NCI-H345 treated with DMSO at 0.1 percent for 48 hours (cell line): Measurements from ENCODE around the gene CAPN15.
"Not testable (repeated sequence)": the region's sequence is repeated elsewhere in the genome, so short reads cannot be mapped to it uniquely, and the experiment has no call there.

Source experiments
- DNase-seq: peaks from one replicate; lab custom pipeline; 2025; ENCODE audit not compliant: unreplicated experiment; lab: John Stamatoyannopoulos, UW

CAPN15 gene

GRCh38 chr16:527015-527903 lies at the start of gene CAPN15:
CAPN15 (plus strand) TSS chr16:527712; CDS start chr16:546839, 19,127 bp downstream.
- DNase-seq: peak; percentile 90

- DNase-seq: not testable (repeated sequence)
Observed at GRCh38 chr16:478287-478686, 49.2 kb upstream of the CAPN15 start.

DNA sequence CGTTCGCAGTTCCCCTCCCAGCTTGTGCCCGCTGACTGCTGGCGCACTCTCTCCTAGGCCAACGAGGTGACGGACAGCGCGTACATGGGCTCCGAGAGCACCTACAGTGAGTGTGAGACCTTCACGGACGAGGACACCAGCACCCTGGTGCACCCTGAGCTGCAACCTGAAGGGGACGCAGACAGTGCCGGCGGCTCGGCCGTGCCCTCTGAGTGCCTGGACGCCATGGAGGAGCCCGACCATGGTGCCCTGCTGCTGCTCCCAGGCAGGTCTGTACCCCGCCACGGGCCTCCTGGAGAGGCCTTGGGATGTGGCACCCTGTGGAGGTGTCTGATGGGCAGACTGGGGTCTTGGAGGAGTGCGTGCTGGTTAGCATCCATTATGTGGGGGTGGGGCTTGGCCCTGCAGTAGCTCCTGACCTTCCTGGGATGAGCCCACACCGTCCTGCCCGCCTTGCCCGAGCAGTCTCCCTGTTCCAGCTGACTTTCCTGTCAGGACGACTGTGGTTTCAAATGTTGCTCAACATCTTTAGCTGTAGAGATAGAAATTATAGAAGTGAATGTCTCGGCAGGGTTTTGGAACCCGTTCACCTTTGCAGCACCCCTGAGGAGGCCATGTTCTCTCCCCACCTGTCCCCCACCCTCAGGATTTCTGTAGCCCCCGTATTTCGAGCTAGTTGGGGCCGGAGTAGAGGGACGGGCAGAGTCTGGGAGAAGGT lies 44.9 kb upstream of the CAPN15 start:
- DNase-seq: no peak

DNA sequence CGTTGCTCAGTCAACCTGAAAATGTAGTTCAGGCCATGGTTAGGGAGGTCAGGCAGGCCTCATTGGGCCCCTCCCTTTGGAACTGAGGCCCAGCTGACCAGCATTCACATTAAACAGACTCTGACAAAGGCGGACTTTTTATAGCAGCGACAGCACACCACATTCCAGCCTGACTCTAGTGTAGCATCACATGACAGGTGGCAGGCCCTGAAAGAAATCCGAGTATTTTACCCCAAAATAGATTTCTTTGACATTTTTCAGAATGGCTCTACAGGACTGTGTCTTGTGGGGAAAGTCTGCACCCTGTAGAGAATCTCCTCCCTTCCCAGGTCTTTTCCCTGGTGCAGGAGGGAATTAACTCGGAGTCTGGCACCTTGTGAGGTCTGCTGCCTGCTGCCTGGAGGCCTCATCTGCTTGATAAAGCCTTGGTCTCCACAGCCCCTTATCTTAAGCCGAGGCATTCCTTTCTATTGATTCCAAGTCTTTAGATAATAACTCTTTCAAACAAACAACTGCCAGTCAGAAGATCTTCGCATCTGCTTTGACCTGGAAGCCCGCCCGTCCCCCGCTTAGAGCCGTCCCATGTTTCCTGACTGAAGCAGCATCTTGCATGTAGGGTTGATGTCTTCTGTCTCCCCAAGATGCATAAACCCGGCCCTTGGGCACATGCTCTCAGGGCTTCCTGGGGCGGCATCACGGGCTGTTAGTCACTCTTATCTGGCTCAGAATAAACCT lies 44.0 kb upstream of the CAPN15 start:
- DNase-seq: no peak

DNA sequence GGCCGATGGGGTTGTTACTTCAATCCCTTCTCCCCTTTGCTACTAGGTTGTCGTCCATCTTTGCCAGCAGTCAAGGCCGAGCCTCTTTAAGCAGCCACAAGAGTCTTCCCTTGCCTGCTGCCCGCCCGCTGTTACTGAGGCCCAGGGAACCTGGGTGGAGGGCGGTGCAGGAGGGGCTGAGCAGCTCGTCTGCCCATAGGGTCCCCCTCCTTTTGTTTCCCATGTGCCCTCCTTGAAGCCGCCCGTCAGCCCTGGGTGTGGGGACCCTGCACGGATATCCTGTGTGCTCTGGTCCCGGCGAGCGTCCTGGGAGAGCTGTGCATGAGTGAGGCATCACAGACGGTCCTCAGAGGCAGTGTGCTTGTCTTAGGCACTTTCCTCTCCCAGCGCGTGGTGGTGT lies 37.9 kb upstream of the CAPN15 start:
- no peak for DNase-seq

DNA sequence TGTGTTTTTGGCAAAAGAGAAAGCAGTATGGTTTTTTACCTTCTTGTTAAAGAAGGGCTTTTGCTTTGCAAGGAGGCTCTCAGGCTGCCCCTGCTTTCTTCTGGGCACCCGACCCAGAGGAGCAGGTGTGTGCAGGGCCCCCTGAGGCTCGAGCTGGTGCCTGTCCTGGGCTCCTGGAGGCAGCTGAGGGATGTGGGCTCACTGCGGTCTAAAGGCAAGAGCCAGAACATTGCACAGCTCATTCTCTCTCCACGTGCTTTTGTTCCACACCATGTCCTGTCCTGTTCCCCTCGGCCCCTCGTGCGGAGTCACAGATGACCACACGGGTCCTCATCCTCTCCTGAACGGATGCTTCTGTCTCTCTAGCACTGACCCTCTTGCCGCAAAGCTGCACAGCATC lies 36.7 kb upstream of the CAPN15 start:
- no peak for DNase-seq

- DNase-seq: peak; percentile 60
Observed at GRCh38 chr16:491220-491919, 36.1 kb upstream of the CAPN15 start.

- DNase-seq: no peak
Observed at GRCh38 chr16:492211-492875, 35.2 kb upstream of the CAPN15 start.

DNA sequence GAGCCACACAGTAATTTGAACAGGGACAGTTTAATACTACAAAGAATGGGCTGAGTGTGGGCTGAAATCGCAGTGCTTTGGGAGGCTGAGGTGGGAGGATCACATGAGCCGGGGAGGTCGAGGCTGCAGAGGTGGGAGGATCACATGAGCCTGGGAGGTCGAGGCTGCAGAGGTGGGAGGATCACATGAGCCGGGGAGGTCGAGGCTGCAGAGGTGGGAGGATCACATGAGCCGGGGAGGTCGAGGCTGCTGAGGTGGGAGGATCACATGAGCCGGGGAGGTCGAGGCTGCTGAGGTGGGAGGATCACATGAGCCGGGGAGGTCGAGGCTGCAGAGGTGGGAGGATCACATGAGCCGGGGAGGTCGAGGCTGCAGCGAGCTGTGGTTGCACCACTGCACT lies 32.8 kb upstream of the CAPN15 start:
- not testable (repeated sequence) for DNase-seq

DNA sequence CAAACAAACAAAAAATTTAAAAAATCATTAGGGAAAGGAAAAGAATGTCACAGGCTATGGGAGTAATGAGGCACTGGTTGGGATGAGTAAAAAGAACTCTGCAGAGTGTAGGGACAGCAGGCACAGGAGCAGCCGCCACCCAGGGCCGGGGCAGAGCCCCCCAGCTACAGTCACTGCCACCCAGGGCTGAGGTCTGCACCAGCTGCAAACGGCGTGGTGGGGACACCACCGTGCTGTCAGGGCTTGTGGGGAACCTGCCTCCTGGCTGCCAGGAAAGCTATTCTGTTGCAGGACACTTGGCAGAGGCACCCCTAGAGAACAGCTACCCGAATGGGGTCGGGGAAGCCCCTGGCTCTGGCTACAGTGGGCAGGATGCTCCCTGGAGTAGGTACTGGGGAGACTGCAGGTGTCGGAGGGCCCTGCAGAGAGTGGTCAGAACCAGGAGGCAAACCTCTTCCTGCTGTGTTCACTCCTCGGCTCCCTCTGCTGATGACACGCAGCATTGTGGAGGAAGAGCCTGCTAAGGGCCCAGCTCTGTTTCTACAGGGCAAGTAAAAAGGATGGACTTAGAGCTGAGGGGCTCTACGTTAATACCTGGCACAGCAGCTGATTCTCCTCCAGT lies 32.3 kb upstream of the CAPN15 start:
- DNase-seq: no peak

- DNase-seq: no peak
Observed at GRCh38 chr16:496097-496886, 31.2 kb upstream of the CAPN15 start.

DNA sequence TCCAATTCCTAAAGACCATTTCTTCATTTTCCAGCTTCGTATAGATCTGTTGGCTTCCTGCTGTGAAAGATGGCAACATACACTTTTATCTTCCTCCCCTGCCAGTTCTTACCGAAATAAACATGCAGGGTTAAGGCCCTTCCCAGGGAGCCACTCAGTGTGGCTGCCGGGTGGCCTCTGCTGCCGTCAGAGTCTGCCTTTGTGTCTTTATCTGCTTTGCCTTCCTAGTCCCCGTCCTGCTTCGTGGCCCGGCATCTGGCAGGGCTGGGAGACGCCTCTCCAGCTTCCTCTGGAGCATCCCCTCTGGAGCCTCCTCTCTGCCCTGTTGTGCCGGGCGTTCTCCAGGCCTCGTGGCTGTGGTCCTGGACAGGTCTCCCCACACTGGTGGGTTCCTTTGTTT lies 30.3 kb upstream of the CAPN15 start:
- no peak for DNase-seq

DNA sequence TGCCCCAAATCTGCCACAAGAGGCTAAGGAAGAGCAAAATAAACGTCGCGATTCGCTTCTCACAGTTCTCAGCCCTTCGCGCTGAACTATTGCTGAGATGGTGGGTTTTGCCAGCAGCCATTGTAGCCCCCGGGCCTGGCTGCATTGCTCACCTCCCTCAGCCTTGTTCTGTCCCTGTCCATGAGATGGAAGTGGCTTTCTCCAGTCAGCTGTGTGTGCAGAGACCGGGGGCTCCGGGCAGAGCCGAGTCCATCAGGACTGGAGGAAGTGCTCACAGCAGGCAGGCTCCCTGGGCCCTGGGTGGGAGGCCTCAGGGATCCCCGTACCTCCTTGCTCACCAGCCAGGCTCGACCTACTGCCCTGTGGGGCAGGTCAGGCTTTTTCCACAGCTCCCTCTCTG lies 27.6 kb upstream of the CAPN15 start:
- no peak for DNase-seq

DNA sequence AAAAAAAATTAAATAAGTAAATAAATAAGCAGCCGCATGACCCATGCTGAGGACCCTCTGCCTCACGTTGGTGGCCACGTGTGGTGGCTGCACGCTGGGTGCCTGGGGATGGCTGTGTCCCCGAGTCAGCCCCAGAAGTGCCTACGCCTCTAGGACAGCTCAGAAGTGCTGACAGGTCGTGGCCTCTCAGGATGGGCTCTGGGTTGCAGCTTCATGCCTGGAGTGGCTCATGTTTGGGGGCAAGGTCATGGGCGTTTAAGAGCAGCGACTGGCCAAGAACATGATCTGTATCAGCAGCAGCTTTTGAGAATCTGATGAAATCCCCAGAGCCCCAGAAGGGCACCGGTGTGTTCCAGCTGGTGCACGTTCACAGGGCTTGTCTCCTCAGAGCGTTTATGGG lies 26.8 kb upstream of the CAPN15 start:
- no peak for DNase-seq

DNA sequence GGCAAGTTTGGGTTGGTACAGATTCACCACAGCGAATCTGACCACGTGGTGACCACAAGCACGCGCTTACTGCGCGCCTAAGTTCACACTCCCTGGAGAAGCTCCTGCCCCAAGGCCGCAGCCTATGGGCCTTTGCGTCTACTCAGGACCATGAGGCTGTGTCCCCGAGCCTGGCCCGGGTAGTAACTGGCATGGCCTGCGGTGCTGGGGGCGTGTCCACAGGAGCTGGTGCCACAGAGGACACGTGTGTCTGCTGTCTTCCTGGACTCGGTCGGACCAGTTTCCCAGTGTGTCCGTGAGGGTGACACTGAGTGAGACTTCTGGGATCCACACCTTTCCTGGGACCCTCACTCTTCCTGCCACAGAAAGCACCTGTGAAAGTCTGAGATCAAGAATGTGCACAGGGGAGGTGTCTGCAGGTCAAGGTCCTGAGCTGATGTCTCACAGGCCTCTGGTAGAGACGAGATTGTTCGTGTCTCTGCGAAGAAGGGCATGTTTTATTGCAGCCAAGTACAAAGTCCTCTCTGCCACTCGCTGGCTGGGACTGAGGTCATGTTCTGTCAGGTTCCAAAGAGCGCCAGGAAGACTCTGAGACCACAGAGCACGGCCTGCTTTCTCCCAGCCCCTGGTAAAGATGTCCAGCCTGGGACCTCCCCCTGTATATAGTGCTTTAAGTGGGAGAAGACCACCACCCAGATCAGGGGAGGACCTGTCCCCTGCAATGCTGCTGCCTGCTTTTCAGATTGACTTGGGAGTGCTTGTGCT lies 25.2 kb upstream of the CAPN15 start:
- no peak for DNase-seq

- DNase-seq: no peak
Observed at GRCh38 chr16:503150-504071, 24.1 kb upstream of the CAPN15 start.

DNA sequence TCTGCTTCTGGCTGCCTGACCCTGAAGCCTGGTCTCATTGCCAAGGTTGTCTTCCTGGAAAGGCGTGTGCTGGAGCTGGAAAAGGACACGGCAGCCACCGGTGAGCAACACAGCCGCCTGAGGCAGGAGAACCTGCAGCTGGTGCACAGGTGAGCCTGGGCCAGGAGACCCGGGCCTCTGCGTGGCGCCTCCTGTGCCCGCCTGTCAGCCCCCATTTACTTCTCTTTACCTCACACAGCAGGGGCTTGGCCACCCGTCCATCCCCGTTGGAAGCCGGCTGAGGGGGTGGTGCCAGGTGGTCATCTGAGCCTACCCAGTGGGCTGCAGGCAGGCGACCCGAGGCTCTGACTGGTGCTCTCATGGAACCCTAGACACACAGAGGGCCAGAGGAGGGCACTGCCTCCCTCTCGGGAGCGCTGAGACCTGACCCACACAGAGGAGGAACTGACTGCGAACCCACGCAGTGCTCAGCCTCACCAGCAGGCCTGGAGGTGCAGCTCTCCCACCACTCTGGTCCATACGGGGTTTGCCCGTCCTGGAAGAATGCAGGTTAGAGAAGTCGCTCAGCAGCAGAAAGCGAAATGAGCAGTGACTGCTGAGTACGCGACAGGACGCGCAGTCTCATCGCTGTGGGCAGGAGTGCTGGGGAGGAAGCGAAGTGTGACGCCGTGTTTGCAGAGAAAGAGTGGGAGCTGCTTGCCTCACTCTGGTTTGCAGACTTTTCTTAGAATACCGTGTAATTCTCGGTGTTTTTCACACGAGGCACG lies 21.9 kb upstream of the CAPN15 start:
- DNase-seq: no peak
